Fibroblast of villous mesenchyme (primary cell): ENCODE results near the gene GP5. TPM values are rescaled to one million over a fixed set of nuclear protein-coding genes. Genes with fewer than 3 reads are reported as not detected.

Experiments
- DNase-seq: peaks from one replicate; pipeline ENCODE4 v3.0.0-alpha.2; 2010; ENCODE audit warnings: low read depth
- H3K4me3 ChIP-seq: 2 replicates; pipeline ENCODE4 v1.5.1; 2011; ENCODE audit warnings: low read depth, mild to moderate bottlenecking, low read length
- CTCF ChIP-seq: IDR thresholded peaks from 2 replicates; pipeline ENCODE4 v1.5.1; 2012; ENCODE audit warnings: low read depth, mild to moderate bottlenecking, low read length; ENCODE audit not compliant: insufficient read depth
- total RNA-seq: library from RNA; depleted of rRNA; stranded (reverse); fragments of >200 nt; gene quantifications from 2 replicates; pipeline ENCODE4 v1.2.3, GENCODE V29; 2012

Gene GP5
- total RNA-seq, 1 donor = not detected

GRCh38 chr3:194399874-194400411, 877 bp upstream of the GP5 start:
- no peak for TF ChIP-seq CTCF
- DNase-seq = no peak
- H3K4me3 ChIP-seq = no peak overlapping the region

- no peak for TF ChIP-seq CTCF
- peak overlapping the region; percentile 8 for H3K4me3 ChIP-seq
- no peak for DNase-seq
Observed at GRCh38 chr3:194397757-194398312, 1.2 kb downstream of the GP5 start.

- no peak for DNase-seq
- H3K4me3 ChIP-seq = no peak overlapping the region
- TF ChIP-seq CTCF = no peak
Observed at GRCh38 chr3:194396859-194397756, 2.0 kb downstream of the GP5 start.

- no peak overlapping the region for H3K4me3 ChIP-seq
- no peak for DNase-seq
- no peak for TF ChIP-seq CTCF
Observed at GRCh38 chr3:194396539-194396858, 2.6 kb downstream of the GP5 start.

GRCh38 chr3:194395778-194396538, 3.1 kb downstream of the GP5 start:
- peak; percentile 92 for DNase-seq
- H3K4me3 ChIP-seq = peak overlapping the region; percentile 16
- no peak for TF ChIP-seq CTCF

- no peak for TF ChIP-seq CTCF
- no peak overlapping the region for H3K4me3 ChIP-seq
- peak; percentile 76 for DNase-seq
Observed at GRCh38 chr3:194395212-194395611, 3.9 kb downstream of the GP5 start.
